GM12878 (cell line): Measurements from ENCODE around the gene PPP2R3A. TPM values are rescaled to one million over a fixed set of nuclear protein-coding genes. Genes with fewer than 3 reads are reported as not detected.

Experiments
- ATAC-seq: fragments of 200-7000 bp; cut with Tn5 transposase; 3 replicates; pipeline ENCODE4 v1.9.1; 2020; ENCODE audit warnings: mild to moderate bottlenecking, moderate library complexity
- BruUV-seq: library from RNA; stranded (reverse); fragments of 400-500 nt; replicated peaks from 2 replicates; lab custom pipeline; 2021; lab: Mats Ljungman, UMichigan
- CTCF ChIA-PET: fragments of 300-600 bp; sonication (Branson Sonifier 250); formaldehyde crosslinking; extraction: SDS; loops from one replicate; lab custom pipeline; 2021; ENCODE audit warnings: inconsistent platforms; lab: Yijun Ruan, JAX
- POLR2A ChIA-PET: fragments of 350-600 bp; formaldehyde crosslinking; extraction: SDS; loops from one replicate; lab custom pipeline; 2021; ENCODE audit warnings: inconsistent platforms; lab: Charles Lee
- RAD21 ChIA-PET: fragments of 300-600 bp; sonication (Branson Sonifier 250); formaldehyde crosslinking; loops from one replicate; lab custom pipeline; 2023; ENCODE audit warnings: antibody characterized with exemption; ENCODE audit not compliant: unreplicated experiment; lab: Charles Lee
- SMC1A ChIA-PET: fragments of 300-600 bp; sonication (Branson Sonifier 250); formaldehyde crosslinking; loops from one replicate; lab custom pipeline; 2023; ENCODE audit not compliant: unreplicated experiment, uncharacterized antibody; lab: Charles Lee
- DNase-seq: peaks from one replicate; pipeline ENCODE4 v3.0.0-alpha.2; 2011; ENCODE audit warnings: low read depth, low spot score
- FAIRE-seq: peaks from 3 replicates; lab custom pipeline; 2011; peaks lifted over from hg19 to GRCh38; lab: Jason Lieb, UNC
- H2AFZ ChIP-seq: 2 replicates; pipeline ENCODE4 v1.6.0; 2011; ENCODE audit warnings: low read depth, low read length, control low read depth; ENCODE audit not compliant: control insufficient read depth
- H3K27ac ChIP-seq: 2 replicates; pipeline ENCODE4 v1.5.1; 2011; ENCODE audit warnings: control low read depth; ENCODE audit not compliant: control insufficient read depth, insufficient read depth
- H3K27me3 ChIP-seq, 2 experiments: replicated peaks in 1 of 2; 2 replicates each; pipeline versions ENCODE4 v1.6.0 to v1.6.1; 2011; ENCODE audit warnings: low read length in 1 of 2; ENCODE audit not compliant: control insufficient read depth in 2 of 2, insufficient read depth in 2 of 2
- H3K36me3 ChIP-seq, 2 experiments: 2 replicates each; pipeline ENCODE4 v1.5.1; 2011; ENCODE audit warnings: low read length in 1 of 2; ENCODE audit not compliant: control insufficient read depth in 2 of 2, insufficient read depth in 2 of 2
- H3K4me1 ChIP-seq: 2 replicates; pipeline ENCODE4 v1.6.1; 2011; ENCODE audit warnings: mild to moderate bottlenecking, low read length, moderate library complexity, mixed read lengths; ENCODE audit not compliant: control insufficient read depth, insufficient read depth
- H3K4me2 ChIP-seq: 2 replicates; pipeline ENCODE4 v1.6.0; 2011; ENCODE audit warnings: control low read depth; ENCODE audit not compliant: control insufficient read depth, insufficient read depth
- H3K4me3 ChIP-seq: fragments of 200-600 bp; sonication (generic); 2 replicates; pipeline ENCODE4 v1.5.1; 2016
- H3K79me2 ChIP-seq: 2 replicates; pipeline ENCODE4 v1.6.0; 2011; ENCODE audit warnings: low read length; ENCODE audit not compliant: control insufficient read depth, insufficient read depth
- H3K9ac ChIP-seq: 2 replicates; pipeline ENCODE4 v1.8.0; 2011; ENCODE audit warnings: low read length, control low read depth, mixed read lengths; ENCODE audit not compliant: control insufficient read depth, insufficient read depth
- H3K9me3 ChIP-seq: replicated peaks from 3 replicates; pipeline ENCODE4 v1.5.1; 2011; ENCODE audit warnings: mild to moderate bottlenecking, low read length; ENCODE audit not compliant: control insufficient read depth, insufficient read depth
- H4K20me1 ChIP-seq: 2 replicates; pipeline ENCODE4 v1.6.0; 2011; ENCODE audit not compliant: control insufficient read depth, insufficient read depth
- CEBPZ ChIP-seq: fragments of 150-350 bp; IDR thresholded peaks from 2 replicates; pipeline ENCODE4 v1.6.1; 2016; ENCODE audit warnings: low read depth, low read length
- FOS ChIP-seq: IDR thresholded peaks from 3 replicates; pipeline ENCODE4 v1.6.1; 2011; ENCODE audit warnings: borderline replicate concordance; ENCODE audit not compliant: insufficient read length; ENCODE audit errors: extremely low read depth
- MEF2B ChIP-seq: fragments of 450-650 bp; IDR thresholded peaks from 2 replicates; pipeline ENCODE4 v1.6.1; 2018; ENCODE audit warnings: mild to moderate bottlenecking, moderate library complexity; ENCODE audit not compliant: partially characterized antibody, poor library complexity, severe bottlenecking
- MTA2 ChIP-seq: fragments of 450-650 bp; IDR thresholded peaks from 2 replicates; pipeline ENCODE4 v1.6.1; 2016; ENCODE audit warnings: low read depth, mild to moderate bottlenecking, moderate library complexity
- NBN ChIP-seq: fragments of 450-650 bp; IDR thresholded peaks from 2 replicates; pipeline ENCODE4 v1.6.1; 2016
- NFXL1 ChIP-seq: fragments of 450-650 bp; IDR thresholded peaks from 2 replicates; pipeline ENCODE4 v1.6.1; 2017; ENCODE audit warnings: antibody characterized with exemption, mild to moderate bottlenecking, borderline replicate concordance
- NKRF ChIP-seq: fragments of 450-650 bp; conservative IDR thresholded peaks from 2 replicates; pipeline ENCODE4 v1.6.1; 2017; ENCODE audit warnings: mild to moderate bottlenecking, moderate library complexity
- PKNOX1 ChIP-seq: fragments of 450-650 bp; IDR thresholded peaks from 2 replicates; pipeline ENCODE4 v1.6.1; 2016; ENCODE audit warnings: mild to moderate bottlenecking
- RAD21 ChIP-seq: IDR thresholded peaks from 2 replicates; pipeline ENCODE4 v1.6.1; 2011; ENCODE audit warnings: mild to moderate bottlenecking, low read depth, low read length, moderate library complexity; ENCODE audit not compliant: insufficient read depth
- RAD51 ChIP-seq: fragments of 450-650 bp; IDR thresholded peaks from 2 replicates; pipeline ENCODE4 v1.6.1; 2016; ENCODE audit warnings: moderate library complexity, mild to moderate bottlenecking, inconsistent platforms
- SMC3 ChIP-seq: IDR thresholded peaks from 2 replicates; pipeline ENCODE4 v1.6.1; 2011; ENCODE audit warnings: low read length, improper control_type of control experiment, borderline replicate concordance
- SREBF2 ChIP-seq: IDR thresholded peaks from 2 replicates; pipeline ENCODE4 v1.6.1; 2012; ENCODE audit warnings: mild to moderate bottlenecking, low read length
- ZNF207 ChIP-seq: fragments of 450-650 bp; IDR thresholded peaks from 2 replicates; pipeline ENCODE4 v1.6.1; 2014; ENCODE audit warnings: antibody characterized with exemption, mild to moderate bottlenecking, borderline replicate concordance
- WGBS: methylation state at CpG from one replicate; pipeline ENCODE4 v1.1.6; 2016; ENCODE audit warnings: low lambda C conversion rate; ENCODE audit not compliant: insufficient replicate concordance, insufficient coverage; ENCODE audit errors: missing lambda C conversion rate; 5-methylcytosine and 5-hydroxymethylcytosine counted together
- in situ Hi-C: fragments of 300-500 bp; cut with MboI; formaldehyde crosslinking; loops from 9 replicates; pipeline ENCODE4 v1.14.3; 2018; ENCODE audit warnings: mixed read lengths
- intact Hi-C: fragments of 100-400 bp; cut with micrococcal nuclease; formaldehyde crosslinking; loops from one replicate; pipeline ENCODE4 v1.14.2; 2022; ENCODE audit not compliant: unreplicated experiment
- polyA plus RNA-seq, 11 experiments: library from polyadenylated mRNA; depleted of rRNA in 4 of 11; unstranded in 6 of 11; stranded (reverse) in 5 of 11; fragments of >200 nt; fragmentation: Nextera tagmentation in 4 of 11; fragmentation: Illumina TruSeq in 1 of 11; extraction: Ambion mirVana in 4 of 11; extraction: Trizol in 1 of 11; gene quantifications; 1 replicate in 1 of 11; 2 replicates in 10 of 11; pipeline versions ENCODE4 v1.2.1 to v1.2.3, GENCODE V29; 2011 to 2016; ENCODE audit warnings: inconsistent platforms in 2 of 11, missing spikeins in 2 of 11, low read depth in 1 of 11
- total RNA-seq, 4 experiments: library from RNA; depleted of rRNA in 3 of 4; stranded (reverse); fragments of >200 nt in 3 of 4; fragmentation: Illumina TruSeq in 1 of 4; extraction: Trizol in 1 of 4; gene quantifications; 2 replicates each; pipeline versions ENCODE4 v1.2.1 to v1.2.3, GENCODE V29; 2013 to 2021

The PPP2R3A gene
- total and polyA plus RNA-seq, 10 of the 15 experiments (the other 5 are each of a cell fraction or from before 2014, with no cell fraction given) = under 0.01 to 0.16 (median 0.06) TPM; not detected in 5

- DNase-seq (no peak), FAIRE-seq (peak; percentile 96), ATAC-seq (peak; percentile 41; the same call in 2 of the 3 replicates)
- Histone ChIP-seq H3K79me2 (no peaks in the 10 kb centered on the region), H3K9me3 (no peaks in the 10 kb centered on the region; the same call in 2 of the 3 replicates), H3K36me3 (no peaks in the 10 kb centered on the region), H3K27ac (no peak overlapping the region), H3K4me1 (no peaks in the 10 kb centered on the region), H2AFZ (no peak overlapping the region; the same call in 1 of the 2 replicates), H4K20me1 (no peaks in the 10 kb centered on the region), H3K9ac (no peak overlapping the region), H3K4me3 (no peak overlapping the region), H3K4me2 (no peak overlapping the region), H3K27me3 (no peaks in the 10 kb centered on the region)
- ChIA-PET RAD21 (interaction anchor here (0.6 to 2.4 kb wide), 11 partner anchors 8 to 937 kb away, joined by 3 to 18 read pairs (median 5); partner anchors contain the start of genes PCCB and STAG1), CTCF (interaction anchor here (0.6 to 6.3 kb wide), 16 partner anchors 9 to 1208 kb away, joined by 3 to 51 read pairs (median 3); partner anchors contain the start of genes PCCB and STAG1), SMC1A (interaction anchor here (0.6 to 2.5 kb wide), 12 partner anchors 10 to 1628 kb away, joined by 3 to 16 read pairs (median 4); partner anchors contain the start of gene STAG1), POLR2A (no interaction called here)
- intact Hi-C loops = loop anchor here (5.0 to 10.0 kb wide), 5 partner anchors 64 to 1866 kb away; partner anchors contain the start of gene NCK1
- 77% methylated on average over 6 of the region's 6 CpGs for WGBS
- in situ Hi-C loops = no loop called here
- BruUV-seq = no TSS peak
- TF ChIP-seq FOS (no peak), NKRF (no peak), MEF2B (no peak), PKNOX1 (no peak), RAD51 (no peak), MTA2 (no peak), NBN (no peak), CEBPZ (no peak), RAD21 (peak; percentile 79), ZNF207 (no peak), NFXL1 (no peak), SREBF2 (no peak), SMC3 (peak; percentile 65; the same call in 1 of the 2 replicates)
These were observed 113.2 kb downstream of the PPP2R3A start for GRCh38 chr3:136078421-136079364.
